Fibroblast of lung (primary cell): ENCODE results near the gene DIO1. TPM values are rescaled to one million over a fixed set of nuclear protein-coding genes. Genes with fewer than 3 reads are reported as not detected.

ENCODE experiments used
- DNase-seq, 2 donors: peaks; one replicate each; pipeline versions ENCODE4 v3.0.0 to v3.0.0-alpha.2; 2010; ENCODE audit warnings: low read depth in 2 of 2
- H2AFZ ChIP-seq: 2 replicates; pipeline ENCODE4 v1.5.1; 2012; ENCODE audit warnings: low read length, control low read depth, inconsistent platforms
- H3K27ac ChIP-seq: 2 replicates; pipeline ENCODE4 v1.5.1; 2011; ENCODE audit warnings: low read length, control low read depth; ENCODE audit not compliant: insufficient read depth
- H3K27me3 ChIP-seq: 2 replicates; pipeline ENCODE4 v1.5.1; 2011; ENCODE audit warnings: mild to moderate bottlenecking, low read length; ENCODE audit not compliant: control insufficient read depth, insufficient read depth
- H3K36me3 ChIP-seq: 2 replicates; pipeline ENCODE4 v1.5.1; 2011; ENCODE audit warnings: low read length; ENCODE audit not compliant: control insufficient read depth, insufficient read depth
- H3K4me1 ChIP-seq: 2 replicates; pipeline ENCODE4 v1.5.1; 2011; ENCODE audit warnings: low read length; ENCODE audit not compliant: control insufficient read depth, insufficient read depth; ENCODE audit errors: extremely low read depth
- H3K4me2 ChIP-seq: 2 replicates; pipeline ENCODE4 v1.5.1; 2011; ENCODE audit warnings: low read length, control low read depth; ENCODE audit not compliant: insufficient read depth; ENCODE audit errors: extremely low read depth
- H3K4me3 ChIP-seq, 4 experiments: fragments of 200-600 bp in 1 of 4; sonication (generic) in 1 of 4; replicated peaks in 1 of 4; 2 replicates each; pipeline ENCODE4 v1.5.1; 2011 to 2016; ENCODE audit warnings: low read length in 4 of 4, low read depth in 3 of 4, mild to moderate bottlenecking in 3 of 4, control low read depth in 2 of 4, inconsistent platforms in 1 of 4, mixed read lengths in 1 of 4; ENCODE audit not compliant: insufficient read depth in 1 of 4; ENCODE audit errors: control extremely low read depth in 1 of 4
- H3K79me2 ChIP-seq: 2 replicates; pipeline ENCODE4 v1.5.1; 2012; ENCODE audit warnings: mild to moderate bottlenecking, low read length, inconsistent platforms; ENCODE audit not compliant: control insufficient read depth, insufficient read depth
- H3K9ac ChIP-seq: 2 replicates; pipeline ENCODE4 v1.5.1; 2011; ENCODE audit warnings: mild to moderate bottlenecking, low read length, control low read depth; ENCODE audit not compliant: insufficient read depth
- H3K9me3 ChIP-seq: 2 replicates; pipeline ENCODE4 v1.5.1; 2012; ENCODE audit warnings: low read depth, low read length; ENCODE audit not compliant: control insufficient read depth, insufficient read depth
- H4K20me1 ChIP-seq: 2 replicates; pipeline ENCODE4 v1.5.1; 2011; ENCODE audit warnings: low read length; ENCODE audit not compliant: control insufficient read depth, insufficient read depth; ENCODE audit errors: extremely low read depth
- CTCF ChIP-seq, 2 donors: IDR thresholded peaks in 1 of 2; conservative IDR thresholded peaks in 1 of 2; 1 replicate in 1 of 2; 2 replicates in 1 of 2; pipeline ENCODE4 v1.5.1; 2011 to 2012; ENCODE audit warnings: low read length in 2 of 2, control low read depth in 1 of 2, inconsistent platforms in 1 of 2, low read depth in 1 of 2, mild to moderate bottlenecking in 1 of 2
- EZH2 ChIP-seq: IDR thresholded peaks from 2 replicates; pipeline ENCODE4 v1.5.1; 2012; ENCODE audit warnings: low read length, control low read depth, mild to moderate bottlenecking; ENCODE audit errors: missing control alignments
- polyA plus RNA-seq, 2 donors: library from polyadenylated mRNA; depleted of rRNA in 1 of 2; stranded (reverse) in 1 of 2; unstranded in 1 of 2; fragments of >200 nt; gene quantifications; 2 replicates each; pipeline ENCODE4 v1.2.1, GENCODE V29; 2011 to 2012; ENCODE audit warnings: missing spikeins in 1 of 2
- total RNA-seq: library from RNA; depleted of rRNA; stranded (reverse); fragments of >200 nt; gene quantifications from 2 replicates; pipeline ENCODE4 v1.2.1, GENCODE V29; 2014

The DIO1 gene
- total and polyA plus RNA-seq, 2 donors (not counting 1 experiment from before 2014, with no cell fraction given), result not detected

- H3K9me3 ChIP-seq, result no peaks in the 10 kb centered on the region
- H3K79me2 ChIP-seq, result peaks cover 53% of the 10 kb centered on the region
- H3K4me1 ChIP-seq, result peaks cover 2% of the 10 kb centered on the region
- no peak overlapping the region for H3K9ac ChIP-seq
- H3K27ac ChIP-seq, result peak overlapping the region; percentile 67
- no peaks in the 10 kb centered on the region for H3K27me3 ChIP-seq
- H4K20me1 ChIP-seq, result no peaks in the 10 kb centered on the region
- H3K4me2 ChIP-seq, result peak overlapping the region; percentile 96
- TF ChIP-seq CTCF (conservative IDR thresholded peaks at IDR 0.05 in 1 of 2, IDR thresholded peaks at IDR 0.05 in 1 of 2; ENCODE audit: low read depth in 1 of 2, low read length in 2 of 2) (no peak), EZH2 (no peak)
- peak overlapping the region; percentile 52 to 73 (median 70) for H3K4me3 ChIP-seq
- H2AFZ ChIP-seq, result no peak overlapping the region
- DNase-seq, result no peak
- H3K36me3 ChIP-seq, result peaks cover 3% of the 10 kb centered on the region
Observed at GRCh38 chr1:53947172-53947907, 53.4 kb downstream of the DIO1 start.

- Histone ChIP-seq H3K4me2 (peak overlapping the region; percentile 60), H3K9me3 (no peaks in the 10 kb centered on the region), H3K4me3 (peak overlapping the region in 2 of 4 experiments; percentile 71 to 73), H3K4me1 (peaks cover 2% of the 10 kb centered on the region), H4K20me1 (no peaks in the 10 kb centered on the region), H3K27me3 (no peaks in the 10 kb centered on the region), H3K9ac (no peak overlapping the region), H2AFZ (no peak overlapping the region), H3K27ac (no peak overlapping the region), H3K36me3 (peaks cover 3% of the 10 kb centered on the region), H3K79me2 (peaks cover 47% of the 10 kb centered on the region)
- no peak for TF ChIP-seq CTCF (conservative IDR thresholded peaks at IDR 0.05 in 1 of 2, IDR thresholded peaks at IDR 0.05 in 1 of 2; ENCODE audit: low read depth in 1 of 2, low read length in 2 of 2)
- TF ChIP-seq EZH2, result no peak
- no peak for DNase-seq
Observed at GRCh38 chr1:53948291-53948690, 54.3 kb downstream of the DIO1 start.

- H3K4me3 ChIP-seq, result no peak overlapping the region
- peaks cover 45% of the 10 kb centered on the region for H3K79me2 ChIP-seq
- H3K27me3 ChIP-seq, result no peaks in the 10 kb centered on the region
- peak overlapping the region; percentile 8 for H3K4me2 ChIP-seq
- H4K20me1 ChIP-seq, result no peaks in the 10 kb centered on the region
- no peaks in the 10 kb centered on the region for H3K9me3 ChIP-seq
- no peak overlapping the region for H3K9ac ChIP-seq
- H2AFZ ChIP-seq, result no peak overlapping the region
- H3K4me1 ChIP-seq, result peaks cover 2% of the 10 kb centered on the region
- no peak overlapping the region for H3K27ac ChIP-seq
- peak; percentile 41 to 76 for DNase-seq
- no peak for TF ChIP-seq EZH2
- peak; percentile 63 to 74 for TF ChIP-seq CTCF (conservative IDR thresholded peaks at IDR 0.05 in 1 of 2, IDR thresholded peaks at IDR 0.05 in 1 of 2; ENCODE audit: low read depth in 1 of 2, low read length in 2 of 2)
- H3K36me3 ChIP-seq, result peaks cover 3% of the 10 kb centered on the region
Observed at GRCh38 chr1:53949023-53949990, 55.3 kb downstream of the DIO1 start.
